ENCODE data around the gene C1orf232. TPM values are rescaled to one million over a fixed set of nuclear protein-coding genes. Genes with fewer than 3 reads are reported as not detected.
A peak's percentile ranks its signal among the peaks of the same experiment; 100 is the strongest.

C1orf232 gene
- total RNA-seq, 1 donor from 2014 or later: not detected

- Histone ChIP-seq H4K20me1 (ENCODE audit: low read depth) (no peaks in the 10 kb centered on the region), H3K4me2 (no peak overlapping the region), H3K4me1 (peaks cover 2% of the 10 kb centered on the region), H3F3A (ENCODE audit: low read depth) (no peaks in the 10 kb centered on the region), H3K27ac (no peak overlapping the region), H3K9me3 (ENCODE audit: low read depth) (no peaks in the 10 kb centered on the region), H3K36me3 (no peaks in the 10 kb centered on the region), H3K4me3 (no peak overlapping the region), H3K27me3 (no peaks in the 10 kb centered on the region), H3K9ac (no peak overlapping the region), H3K79me2 (ENCODE audit: low read depth) (no peaks in the 10 kb centered on the region), H2AFZ (replicated peaks) (no peak overlapping the region)
- Mint-ChIP-seq H3K9me3 (no peaks in the 10 kb centered on the region), H3K27ac (no peak overlapping the region), H3K36me3 (no peaks in the 10 kb centered on the region), H3K4me1 (peaks cover 8% of the 10 kb centered on the region), H3K4me3 (peak overlapping the region; percentile 42), H3K27me3 (ENCODE audit: insufficient read depth, low read depth) (peaks cover 9% of the 10 kb centered on the region)
- no peak for TF ChIP-seq EZH2phosphoT487 (IDR thresholded peaks at IDR 0.05)
- no peak for TF ChIP-seq CTCF (IDR thresholded peaks at IDR 0.05)
- no peak for TF ChIP-seq EZH2 (IDR thresholded peaks at IDR 0.05)
- no peak for DNase-seq (ENCODE audit: low spot score)
Observed at GRCh38 chr1:26195805-26196204, 27.0 kb upstream of the C1orf232 start.

GRCh38 chr1:26191739-26192138 is 23.0 kb upstream of the C1orf232 start:
- no peak overlapping the region for H3K27ac Mint-ChIP-seq
- Histone ChIP-seq H3K9me3 (ENCODE audit: low read depth) (no peaks in the 10 kb centered on the region), H3K27me3 (no peaks in the 10 kb centered on the region), H3K4me3 (no peak overlapping the region), H3K9ac (no peak overlapping the region), H3K4me1 (peaks cover 4% of the 10 kb centered on the region), H4K20me1 (ENCODE audit: low read depth) (no peaks in the 10 kb centered on the region), H3K36me3 (no peaks in the 10 kb centered on the region), H3K79me2 (ENCODE audit: low read depth) (no peaks in the 10 kb centered on the region), H2AFZ (replicated peaks) (no peak overlapping the region), H3K4me2 (no peak overlapping the region), H3F3A (ENCODE audit: low read depth) (no peaks in the 10 kb centered on the region), H3K27ac (no peak overlapping the region)
- H3K27me3 Mint-ChIP-seq (ENCODE audit: insufficient read depth, low read depth): peaks cover 8% of the 10 kb centered on the region
- H3K4me3 Mint-ChIP-seq: no peak overlapping the region
- H3K36me3 Mint-ChIP-seq: no peaks in the 10 kb centered on the region
- TF ChIP-seq EZH2 (IDR thresholded peaks at IDR 0.05): no peak
- no peak for TF ChIP-seq EZH2phosphoT487 (IDR thresholded peaks at IDR 0.05)
- TF ChIP-seq CTCF (IDR thresholded peaks at IDR 0.05): no peak
- no peak for DNase-seq (ENCODE audit: low spot score)
- H3K4me1 Mint-ChIP-seq: peaks cover 17% of the 10 kb centered on the region
- peaks cover 4% of the 10 kb centered on the region for H3K9me3 Mint-ChIP-seq

- no peaks in the 10 kb centered on the region for H3K27me3 ChIP-seq
- no peak within 1 kb of the TSS for H3K9ac ChIP-seq
- Mint-ChIP-seq H3K4me1 (peaks cover 17% of the 10 kb centered on the region), H3K9me3 (peaks cover 4% of the 10 kb centered on the region), H3K27me3 (ENCODE audit: insufficient read depth, low read depth) (peaks cover 11% of the 10 kb centered on the region), H3K36me3 (no peaks in the 10 kb centered on the region), H3K4me3 (no peak within 1 kb of the TSS), H3K27ac (peak within 1 kb of the TSS; percentile 62)
- peaks cover 4% of the 10 kb centered on the region for H3K4me1 ChIP-seq
- peak; percentile 87 for DNase-seq (ENCODE audit: low spot score)
- H3K4me2 ChIP-seq: no peak within 1 kb of the TSS
- H4K20me1 ChIP-seq (ENCODE audit: low read depth): no peaks in the 10 kb centered on the region
- H3F3A ChIP-seq (ENCODE audit: low read depth): no peaks in the 10 kb centered on the region
- no peak within 1 kb of the TSS for H3K27ac ChIP-seq
- TF ChIP-seq EZH2 (IDR thresholded peaks at IDR 0.05) (no peak), CTCF (IDR thresholded peaks at IDR 0.05) (peak; percentile 63)
- no peaks in the 10 kb centered on the region for H3K9me3 ChIP-seq (ENCODE audit: low read depth)
- no peaks in the 10 kb centered on the region for H3K36me3 ChIP-seq
- no peaks in the 10 kb centered on the region for H3K79me2 ChIP-seq (ENCODE audit: low read depth)
- no peak within 1 kb of the TSS for H3K4me3 ChIP-seq
- H2AFZ ChIP-seq (replicated peaks): peak within 1 kb of the TSS; percentile 71
Observed at GRCh38 chr1:26190373-26190987, 21.7 kb upstream of the C1orf232 start, which contains the start of gene CATSPER4. Gene CATSPER4, plus strand, starts transcription at chr1:26190602. Its CDS starts 26 bp downstream, at chr1:26190628.

Measured in neural progenitor cell (in vitro differentiated cells).